ENCODE results near the gene CBARP. TPM values are rescaled to one million over a fixed set of nuclear protein-coding genes. Genes with fewer than 3 reads are reported as not detected.

The CBARP gene
- total RNA-seq, 3 donors from 2014 or later: 0.29 to 1.2 (median 0.39) TPM

- Histone ChIP-seq H3K4me1 (ENCODE audit: low read depth) (peaks cover 62% of the 10 kb centered on the region), H3K4me3 (no peak overlapping the region), H3K9me3 (no peaks in the 10 kb centered on the region), H3K36me3 (ENCODE audit: low read depth) (no peaks in the 10 kb centered on the region)
- intact Hi-C loops (cut with DNase I, micrococcal nuclease): no loop called here
- DNase-seq: peak; percentile 62 to 87 (median 78)
- TF ChIP-seq CTCF (IDR thresholded peaks at IDR 0.05): no peak
- peak; percentile 1 for ATAC-seq
Measured at GRCh38 chr19:1264801-1265614, 27.2 kb upstream of the CBARP start.

- Histone ChIP-seq H3K9me3 (no peaks in the 10 kb centered on the region), H3K36me3 (ENCODE audit: low read depth) (no peaks in the 10 kb centered on the region), H3K4me1 (ENCODE audit: low read depth) (peaks cover 72% of the 10 kb centered on the region), H3K4me3 (no peak overlapping the region)
- intact Hi-C loops (cut with DNase I, micrococcal nuclease): no loop called here
- DNase-seq (peak in 1 of 3 donors; percentile 69), ATAC-seq (no peak)
- no peak for TF ChIP-seq CTCF (IDR thresholded peaks at IDR 0.05)
Measured at GRCh38 chr19:1263188-1263587, 25.4 kb upstream of the CBARP start.

GRCh38 chr19:1262623-1263123, 24.9 kb upstream of the CBARP start:
- intact Hi-C loops (cut with DNase I, micrococcal nuclease): no loop called here
- ATAC-seq: no peak
- Histone ChIP-seq H3K36me3 (ENCODE audit: low read depth) (no peaks in the 10 kb centered on the region), H3K9me3 (no peaks in the 10 kb centered on the region), H3K4me1 (ENCODE audit: low read depth) (peaks cover 72% of the 10 kb centered on the region), H3K4me3 (no peak overlapping the region)
- DNase-seq: peak in 1 of 3 donors; percentile 81
- no peak for TF ChIP-seq CTCF (IDR thresholded peaks at IDR 0.05)

- TF ChIP-seq CTCF (IDR thresholded peaks at IDR 0.05): no peak
- peak; percentile 51 for ATAC-seq
- Histone ChIP-seq H3K4me1 (ENCODE audit: low read depth) (peaks cover 69% of the 10 kb centered on the region), H3K36me3 (ENCODE audit: low read depth) (no peaks in the 10 kb centered on the region), H3K9me3 (no peaks in the 10 kb centered on the region), H3K4me3 (no peak overlapping the region)
- intact Hi-C loops (cut with DNase I, micrococcal nuclease): no loop called here
- DNase-seq: peak; percentile 95 to 96 (median 96)
Measured at GRCh38 chr19:1261798-1262622, 24.2 kb upstream of the CBARP start.

GRCh38 chr19:1261538-1261797, 23.7 kb upstream of the CBARP start:
- Histone ChIP-seq H3K9me3 (no peaks in the 10 kb centered on the region), H3K4me3 (peak overlapping the region; percentile 54), H3K4me1 (ENCODE audit: low read depth) (peaks cover 66% of the 10 kb centered on the region), H3K36me3 (ENCODE audit: low read depth) (no peaks in the 10 kb centered on the region)
- no peak for TF ChIP-seq CTCF (IDR thresholded peaks at IDR 0.05)
- no peak for ATAC-seq
- intact Hi-C loops (cut with DNase I, micrococcal nuclease): no loop called here
- DNase-seq: peak in 1 of 3 donors; percentile 70
